Measurements from ENCODE around the gene ADGRG4.

Gene ADGRG4

DNA sequence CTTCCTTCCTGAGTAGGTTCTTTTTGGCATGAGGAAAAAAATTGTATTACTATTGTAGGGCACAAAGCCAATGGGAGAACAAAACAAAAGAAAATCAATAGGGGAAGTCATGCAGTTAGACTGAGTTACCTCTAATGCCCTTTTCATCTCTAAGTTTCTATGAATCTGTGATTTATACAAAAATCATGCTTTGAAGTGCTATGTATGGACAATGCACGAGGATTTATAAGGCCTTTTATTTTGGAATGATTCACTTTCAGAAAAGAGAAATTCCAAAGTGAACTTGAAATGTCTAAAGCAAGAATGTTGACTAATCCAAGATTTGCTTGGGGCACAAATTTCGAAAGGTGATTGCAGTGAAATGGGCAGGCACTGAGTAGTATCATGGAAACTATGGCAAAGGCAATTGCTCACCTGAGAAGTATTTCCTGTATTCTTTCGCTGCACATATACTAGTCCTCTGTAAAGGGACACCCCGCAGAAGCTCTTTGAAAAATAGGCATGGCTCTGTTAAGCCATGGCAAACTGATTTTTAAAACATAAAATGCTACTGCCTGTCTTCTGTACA lies 52.8 kb downstream of the ADGRG4 start:
- TF ChIP-seq CTCF (IDR thresholded peaks at IDR 0.05; ENCODE audit: borderline replicate concordance, control extremely low read depth, extremely low read depth, insufficient read depth, missing control alignments), result no peak
- in situ Hi-C loops (cut with MboI; ENCODE audit: low sequenced_read_pairs, unreplicated experiment), result no loop called here
- DNase-seq (ENCODE audit: low spot score), result no peak

DNA sequence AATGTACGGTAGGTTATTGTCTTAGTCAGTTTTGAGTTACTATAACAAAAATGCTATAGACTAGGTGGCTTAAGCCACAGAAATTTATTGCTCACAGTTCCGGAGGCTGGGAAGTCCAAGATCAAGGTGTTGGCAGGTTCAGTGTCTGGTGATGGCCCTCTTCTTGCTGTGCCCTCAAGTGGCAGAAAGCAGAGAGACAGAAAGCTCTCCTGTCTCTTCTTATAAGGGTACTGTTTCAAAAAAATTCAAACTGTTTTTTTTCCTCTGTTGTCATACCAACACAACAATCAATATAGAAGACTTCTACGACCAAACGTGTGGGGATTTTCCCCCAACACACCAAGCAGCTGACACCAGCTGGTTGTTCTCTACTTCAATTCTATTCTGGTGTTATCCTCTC lies 53.4 kb downstream of the ADGRG4 start:
- TF ChIP-seq CTCF (IDR thresholded peaks at IDR 0.05; ENCODE audit: borderline replicate concordance, control extremely low read depth, extremely low read depth, insufficient read depth, missing control alignments), result no peak
- DNase-seq (ENCODE audit: low spot score), result no peak
- in situ Hi-C loops (cut with MboI; ENCODE audit: low sequenced_read_pairs, unreplicated experiment), result no loop called here

- TF ChIP-seq CTCF (IDR thresholded peaks at IDR 0.05; ENCODE audit: borderline replicate concordance, control extremely low read depth, extremely low read depth, insufficient read depth, missing control alignments), result no peak
- DNase-seq (ENCODE audit: low spot score), result no peak
- in situ Hi-C loops (cut with MboI; ENCODE audit: low sequenced_read_pairs, unreplicated experiment), result no loop called here
These were observed 68.6 kb downstream of the ADGRG4 start for GRCh38 chrX:136369377-136369776.

DNA sequence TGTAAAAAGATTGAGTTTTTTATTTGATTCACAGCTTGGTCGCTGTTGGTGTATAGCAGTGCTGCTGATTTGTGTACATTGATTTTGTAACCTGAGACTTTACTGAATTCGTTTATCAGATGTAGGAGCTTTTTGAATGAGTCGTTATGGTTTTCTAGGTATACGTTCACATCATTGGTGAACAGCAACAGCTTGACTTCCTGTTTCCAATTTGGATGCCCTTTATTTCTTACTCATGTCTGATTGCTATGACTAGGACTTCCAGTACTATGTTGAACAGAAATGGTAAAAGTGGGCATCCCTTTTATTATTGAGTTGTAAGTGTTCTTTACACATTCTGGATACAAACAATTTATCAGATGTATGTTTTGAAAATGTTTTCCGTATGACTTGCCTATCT lies 76.0 kb downstream of the ADGRG4 start:
- no peak for TF ChIP-seq CTCF (IDR thresholded peaks at IDR 0.05; ENCODE audit: borderline replicate concordance, control extremely low read depth, extremely low read depth, insufficient read depth, missing control alignments)
- in situ Hi-C loops (cut with MboI; ENCODE audit: low sequenced_read_pairs, unreplicated experiment), result no loop called here
- no peak for DNase-seq (ENCODE audit: low spot score)

GRCh38 chrX:136380010-136380769 lies 79.4 kb downstream of the ADGRG4 start:
- in situ Hi-C loops (cut with MboI; ENCODE audit: low sequenced_read_pairs, unreplicated experiment), result no loop called here
- DNase-seq (ENCODE audit: low spot score), result no peak

GRCh38 chrX:136386173-136386572 lies 85.4 kb downstream of the ADGRG4 start:
- TF ChIP-seq CTCF (IDR thresholded peaks at IDR 0.05; ENCODE audit: borderline replicate concordance, control extremely low read depth, extremely low read depth, insufficient read depth, missing control alignments), result no peak
- no peak for DNase-seq (ENCODE audit: low spot score)
- in situ Hi-C loops (cut with MboI; ENCODE audit: low sequenced_read_pairs, unreplicated experiment), result no loop called here

More at GRCh38 chrX:136380010-136380769, 79.4 kb downstream of the ADGRG4 start:
- TF ChIP-seq CTCF (IDR thresholded peaks at IDR 0.05; ENCODE audit: borderline replicate concordance, control extremely low read depth, extremely low read depth, insufficient read depth, missing control alignments), result no peak

Measured in GM13976 (cell line).